ENCODE results near the gene FRMD4A. TPM values are rescaled to one million over a fixed set of nuclear protein-coding genes. Genes with fewer than 3 reads are reported as not detected.

Gene FRMD4A
- total RNA-seq, 2 donors from 2014 or later, result 1.5 to 2.1 TPM

- H3K4me3 Mint-ChIP-seq, result no peak overlapping the region
- no peak for ATAC-seq
- no peaks in the 10 kb centered on the region for H3K9me3 Mint-ChIP-seq
Observed at GRCh38 chr10:13693783-13694700, 636.7 kb downstream of the FRMD4A start.

DNA sequence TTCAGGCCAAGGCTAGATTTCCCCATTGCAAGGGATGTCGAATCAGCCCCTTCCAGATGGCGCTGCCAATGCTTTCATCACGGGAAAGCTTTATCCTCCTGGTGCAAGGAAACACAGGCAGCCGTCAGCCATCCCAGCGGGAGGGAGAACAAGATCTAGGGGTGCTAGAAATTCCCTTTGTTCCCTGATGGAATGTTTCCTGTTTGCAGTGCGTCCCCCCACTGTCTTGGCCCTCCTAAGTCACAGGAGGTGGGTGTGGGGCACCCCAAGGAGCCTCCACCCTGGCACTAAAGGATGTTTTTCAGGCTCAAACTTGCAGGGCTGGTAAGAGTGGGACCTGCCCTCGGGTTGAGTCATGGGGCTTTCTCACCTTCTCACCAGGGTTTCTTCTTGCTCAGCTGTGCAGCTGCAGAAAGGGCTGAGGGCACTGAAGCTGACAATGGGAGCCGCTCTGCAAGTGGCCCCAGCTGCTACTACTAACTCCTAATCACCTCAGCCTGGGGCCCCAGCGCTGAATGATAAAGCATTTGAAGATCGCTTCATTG, 640.4 kb downstream of the FRMD4A start:
- no peaks in the 10 kb centered on the region for H3K9me3 Mint-ChIP-seq
- no peak for DNase-seq (ENCODE audit: low spot score)
- no peaks in the 10 kb centered on the region for H3K4me1 Mint-ChIP-seq (ENCODE audit: low read depth in 2 of 2)
- ATAC-seq, result no peak
- no peak overlapping the region for H3K27ac Mint-ChIP-seq
- no peak overlapping the region for H3K4me3 Mint-ChIP-seq
- no peaks in the 10 kb centered on the region for H3K36me3 Mint-ChIP-seq
- H3K27me3 Mint-ChIP-seq, result peaks cover 0 to 2% of the 10 kb centered on the region in 2 donors

More at GRCh38 chr10:13693783-13694700, 636.7 kb downstream of the FRMD4A start:
- peaks cover 0 to 4% of the 10 kb centered on the region in 2 donors for H3K27me3 Mint-ChIP-seq
- H3K36me3 Mint-ChIP-seq, result no peaks in the 10 kb centered on the region
- H3K4me1 Mint-ChIP-seq (ENCODE audit: low read depth in 2 of 2), result no peaks in the 10 kb centered on the region
- no peak for DNase-seq (ENCODE audit: low spot score)
- H3K27ac Mint-ChIP-seq, result no peak overlapping the region

DNA sequence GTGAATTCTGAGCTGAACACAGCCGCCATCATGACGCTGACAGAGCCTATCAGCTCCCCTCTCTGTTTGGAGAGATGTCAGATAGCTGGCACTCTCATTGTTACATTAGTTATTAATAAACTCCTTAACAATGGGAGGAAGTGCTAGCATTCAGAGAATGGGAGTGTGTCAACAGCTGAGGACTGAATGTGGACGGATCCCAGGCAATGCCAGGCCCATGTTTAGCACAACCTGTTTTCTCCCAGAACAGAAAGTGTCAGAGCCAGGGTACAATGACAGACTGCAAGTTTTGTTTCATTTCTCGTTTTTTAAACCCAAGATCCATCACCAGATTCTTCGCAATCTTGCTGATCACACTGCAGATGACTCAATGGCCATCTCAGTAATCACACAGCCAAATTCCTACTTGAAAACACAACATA, 644.4 kb downstream of the FRMD4A start:
- Mint-ChIP-seq H3K36me3 (no peaks in the 10 kb centered on the region), H3K27me3 (peaks cover 9 to 10% of the 10 kb centered on the region in 2 donors), H3K4me1 (ENCODE audit: low read depth in 2 of 2) (no peaks in the 10 kb centered on the region), H3K4me3 (no peak overlapping the region), H3K27ac (no peak overlapping the region), H3K9me3 (no peaks in the 10 kb centered on the region)
- no peak for ATAC-seq
- DNase-seq (ENCODE audit: low spot score), result no peak

DNA sequence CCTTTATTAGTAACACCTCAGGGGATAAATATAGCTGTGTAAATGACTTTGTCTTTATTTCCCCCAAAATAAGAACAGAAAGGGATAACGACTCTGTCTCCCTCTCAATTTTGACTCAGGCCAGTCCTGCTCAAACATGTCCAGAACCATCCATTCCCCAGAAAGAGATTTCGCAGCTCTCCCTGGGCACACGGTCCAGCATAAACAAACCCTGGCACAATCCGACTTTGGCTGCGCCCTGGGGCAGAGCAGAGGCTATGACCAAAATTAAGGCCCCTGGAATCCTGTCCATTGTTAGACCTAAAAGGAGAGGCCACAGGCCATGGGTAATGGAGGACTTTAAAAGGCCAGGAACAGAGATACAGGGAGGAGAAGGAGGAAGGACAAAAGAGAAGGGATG, 644.8 kb downstream of the FRMD4A start:
- Mint-ChIP-seq H3K9me3 (no peaks in the 10 kb centered on the region), H3K27me3 (peaks cover 9 to 15% of the 10 kb centered on the region in 2 donors), H3K36me3 (no peaks in the 10 kb centered on the region), H3K27ac (no peak overlapping the region), H3K4me3 (no peak overlapping the region), H3K4me1 (ENCODE audit: low read depth in 2 of 2) (no peaks in the 10 kb centered on the region)
- DNase-seq (ENCODE audit: low spot score), result no peak
- ATAC-seq, result no peak

- no peaks in the 10 kb centered on the region for H3K9me3 Mint-ChIP-seq
- no peak overlapping the region for H3K4me3 Mint-ChIP-seq
- ATAC-seq (no peak), DNase-seq (ENCODE audit: low spot score) (no peak)
- no peaks in the 10 kb centered on the region for H3K4me1 Mint-ChIP-seq (ENCODE audit: low read depth in 2 of 2)
- H3K36me3 Mint-ChIP-seq, result no peaks in the 10 kb centered on the region
- H3K27ac Mint-ChIP-seq, result no peak overlapping the region
- H3K27me3 Mint-ChIP-seq, result peaks cover 9 to 16% of the 10 kb centered on the region in 2 donors
Observed at GRCh38 chr10:13684806-13685482, 645.8 kb downstream of the FRMD4A start.

DNA sequence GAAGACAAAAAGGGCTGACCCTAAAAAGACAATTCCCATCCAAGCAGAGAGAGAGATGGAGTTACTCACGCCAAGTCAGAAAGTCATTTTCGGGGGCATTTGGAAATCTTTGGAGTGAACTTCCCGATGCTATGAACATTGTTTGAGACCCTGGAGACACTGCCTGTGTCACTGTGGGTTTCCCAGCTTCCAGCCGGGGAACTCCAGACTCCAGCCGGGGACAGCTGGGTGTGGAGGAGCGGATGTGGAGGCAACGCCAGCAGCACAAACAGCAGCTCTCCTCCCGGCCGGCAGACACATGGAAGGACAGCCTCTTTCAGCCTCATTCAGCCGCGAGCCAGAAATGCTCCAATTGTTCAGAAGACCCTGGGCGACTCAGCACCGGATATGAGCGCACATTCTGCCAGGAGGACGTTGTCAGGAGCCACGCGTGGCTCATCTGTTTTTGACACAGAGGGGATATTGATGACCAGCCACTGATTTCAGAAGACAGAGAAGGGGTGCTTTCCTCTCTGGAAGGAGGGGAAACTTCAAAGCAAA, 646.4 kb downstream of the FRMD4A start:
- ATAC-seq (no peak), DNase-seq (ENCODE audit: low spot score) (no peak)
- H3K4me3 Mint-ChIP-seq, result no peak overlapping the region
- no peaks in the 10 kb centered on the region for H3K36me3 Mint-ChIP-seq
- no peaks in the 10 kb centered on the region for H3K9me3 Mint-ChIP-seq
- no peaks in the 10 kb centered on the region for H3K4me1 Mint-ChIP-seq (ENCODE audit: low read depth in 2 of 2)
- H3K27me3 Mint-ChIP-seq, result peaks cover 9 to 22% of the 10 kb centered on the region in 2 donors
- no peak overlapping the region for H3K27ac Mint-ChIP-seq

DNA sequence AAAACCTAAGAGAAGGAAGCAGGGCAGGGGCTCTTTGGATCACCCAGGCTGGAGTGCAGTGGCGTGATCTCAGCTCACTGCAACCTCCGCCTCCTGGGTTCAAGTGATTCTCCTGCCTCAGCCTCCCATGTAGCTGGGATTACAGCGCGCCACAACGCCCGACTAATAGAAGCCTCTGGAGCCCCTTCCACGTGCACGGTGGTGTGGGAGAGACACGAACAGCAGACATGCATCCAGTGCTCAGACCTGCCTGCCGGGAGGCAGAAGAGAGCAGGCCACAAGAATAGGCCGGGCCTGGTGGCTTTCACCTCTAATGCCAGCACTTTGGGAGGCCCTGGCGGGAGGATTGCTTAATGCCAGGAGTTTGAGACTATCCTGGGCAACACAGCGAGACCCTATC, 647.7 kb downstream of the FRMD4A start:
- Mint-ChIP-seq H3K36me3 (no peaks in the 10 kb centered on the region), H3K4me1 (ENCODE audit: low read depth in 2 of 2) (no peaks in the 10 kb centered on the region), H3K27ac (no peak overlapping the region), H3K9me3 (no peaks in the 10 kb centered on the region), H3K27me3 (peaks cover 12 to 22% of the 10 kb centered on the region in 2 donors), H3K4me3 (no peak overlapping the region)
- no peak for DNase-seq (ENCODE audit: low spot score)
- ATAC-seq, result no peak

DNA sequence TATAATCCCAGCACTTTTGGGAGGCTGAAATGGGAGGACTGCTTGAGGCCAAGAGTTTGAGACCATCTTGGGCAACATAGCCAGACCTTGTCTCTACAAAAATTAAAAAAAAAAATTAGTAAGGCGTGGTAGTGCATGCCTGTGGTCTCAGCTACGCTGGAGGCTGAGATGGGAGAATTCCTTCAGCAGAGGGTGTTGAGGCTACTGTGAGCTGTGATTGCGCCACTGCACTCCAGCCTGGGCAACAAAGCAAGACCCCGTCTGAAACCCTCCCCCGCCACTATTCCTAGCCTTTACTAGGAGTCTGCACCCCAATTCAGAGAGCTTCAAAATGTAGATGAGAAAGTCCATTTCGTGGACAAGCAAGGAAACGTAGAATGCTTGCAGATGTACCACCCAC, 648.8 kb downstream of the FRMD4A start:
- no peaks in the 10 kb centered on the region for H3K9me3 Mint-ChIP-seq
- peaks cover 14 to 31% of the 10 kb centered on the region in 2 donors for H3K27me3 Mint-ChIP-seq
- ATAC-seq, result no peak
- H3K27ac Mint-ChIP-seq, result no peak overlapping the region
- H3K36me3 Mint-ChIP-seq, result no peaks in the 10 kb centered on the region
- H3K4me1 Mint-ChIP-seq (ENCODE audit: low read depth in 2 of 2), result no peaks in the 10 kb centered on the region
- DNase-seq (ENCODE audit: low spot score), result no peak
- H3K4me3 Mint-ChIP-seq, result no peak overlapping the region

GRCh38 chr10:13681528-13681927, 649.2 kb downstream of the FRMD4A start:
- no peak overlapping the region for H3K27ac Mint-ChIP-seq
- no peak for ATAC-seq
- H3K36me3 Mint-ChIP-seq, result no peaks in the 10 kb centered on the region
- no peaks in the 10 kb centered on the region for H3K4me1 Mint-ChIP-seq (ENCODE audit: low read depth in 2 of 2)
- H3K4me3 Mint-ChIP-seq, result no peak overlapping the region
- no peak for DNase-seq (ENCODE audit: low spot score)
- H3K27me3 Mint-ChIP-seq, result peaks cover 15 to 35% of the 10 kb centered on the region in 2 donors
- H3K9me3 Mint-ChIP-seq, result no peaks in the 10 kb centered on the region

- H3K27me3 Mint-ChIP-seq, result peaks cover 15 to 35% of the 10 kb centered on the region in 2 donors
- no peak overlapping the region for H3K27ac Mint-ChIP-seq
- H3K4me1 Mint-ChIP-seq (ENCODE audit: low read depth in 2 of 2), result no peaks in the 10 kb centered on the region
- no peak for ATAC-seq
- no peaks in the 10 kb centered on the region for H3K9me3 Mint-ChIP-seq
- H3K36me3 Mint-ChIP-seq, result no peaks in the 10 kb centered on the region
- no peak overlapping the region for H3K4me3 Mint-ChIP-seq
- DNase-seq (ENCODE audit: low spot score), result no peak
Observed at GRCh38 chr10:13681095-13681494, 649.6 kb downstream of the FRMD4A start.

- no peak for DNase-seq (ENCODE audit: low spot score)
- no peaks in the 10 kb centered on the region for H3K4me1 Mint-ChIP-seq (ENCODE audit: low read depth in 2 of 2)
- no peak for ATAC-seq
- no peaks in the 10 kb centered on the region for H3K36me3 Mint-ChIP-seq
- H3K9me3 Mint-ChIP-seq, result no peaks in the 10 kb centered on the region
- no peak overlapping the region for H3K27ac Mint-ChIP-seq
- peaks cover 8 to 26% of the 10 kb centered on the region in 2 donors for H3K27me3 Mint-ChIP-seq
- H3K4me3 Mint-ChIP-seq, result no peak overlapping the region
Observed at GRCh38 chr10:13678101-13678843, 652.5 kb downstream of the FRMD4A start.

DNA sequence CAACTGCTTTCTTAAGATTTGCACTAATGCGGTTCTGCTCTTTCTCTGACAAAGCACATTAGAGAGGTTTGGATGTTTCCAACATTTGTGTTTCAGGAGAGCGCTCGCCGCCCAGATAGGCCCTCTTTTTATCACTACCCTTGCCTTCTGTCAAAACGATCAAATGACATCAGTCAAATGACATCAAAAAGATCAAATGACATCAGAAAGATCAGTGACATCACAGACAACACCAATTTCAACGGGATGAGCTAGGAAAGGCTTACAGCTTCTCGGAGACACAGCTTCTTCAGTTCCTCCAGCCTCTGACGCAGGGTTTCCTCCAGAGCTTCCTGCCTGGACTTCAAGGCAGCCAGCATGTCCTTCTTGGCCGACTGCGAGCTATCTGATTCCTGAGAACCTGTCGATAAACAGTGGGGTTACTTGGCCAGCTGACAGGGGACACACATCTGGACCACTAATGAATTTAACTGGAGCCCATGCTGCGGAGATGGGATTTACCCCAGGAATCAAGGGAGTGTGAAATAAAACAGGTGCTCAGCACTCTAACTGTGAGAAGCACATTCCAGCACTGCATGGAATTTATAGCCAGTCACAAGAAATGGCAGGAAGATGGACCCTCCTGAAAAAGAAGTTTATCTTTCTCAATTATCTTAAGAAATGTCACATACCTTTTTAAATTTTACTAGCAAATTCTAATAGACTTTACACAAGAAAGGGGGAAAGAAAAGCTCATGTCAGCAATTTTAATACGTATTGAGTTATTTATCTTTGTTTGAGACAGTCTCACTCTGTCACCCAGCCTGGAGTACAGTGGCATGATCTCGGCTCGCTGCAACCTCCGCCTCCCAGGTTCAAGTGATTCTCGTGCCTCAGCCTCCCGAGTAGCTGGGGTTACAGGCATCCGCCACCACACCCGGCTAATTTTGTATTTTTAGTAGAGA, 655.8 kb downstream of the FRMD4A start:
- no peaks in the 10 kb centered on the region for H3K9me3 Mint-ChIP-seq
- no peaks in the 10 kb centered on the region for H3K4me1 Mint-ChIP-seq (ENCODE audit: low read depth in 2 of 2)
- ATAC-seq (no peak), DNase-seq (ENCODE audit: low spot score) (no peak)
- no peak overlapping the region for H3K4me3 Mint-ChIP-seq
- no peak overlapping the region for H3K27ac Mint-ChIP-seq
- H3K36me3 Mint-ChIP-seq, result no peaks in the 10 kb centered on the region
- peaks cover 6 to 19% of the 10 kb centered on the region in 2 donors for H3K27me3 Mint-ChIP-seq
